Fibroblast of villous mesenchyme (primary cell): Measurements from ENCODE around the gene GPN1. TPM values are rescaled to one million over a fixed set of nuclear protein-coding genes. Genes with fewer than 3 reads are reported as not detected.
A peak's percentile ranks its signal among the peaks of the same experiment; 100 is the strongest.
"Not testable (repeated sequence)": the region's sequence is repeated elsewhere in the genome, so short reads cannot be mapped to it uniquely, and the experiment has no call there.

ENCODE experiments used
- DNase-seq: peaks from one replicate; pipeline ENCODE4 v3.0.0-alpha.2; 2010; ENCODE audit warnings: low read depth
- H3K4me3 ChIP-seq: 2 replicates; pipeline ENCODE4 v1.5.1; 2011; ENCODE audit warnings: low read depth, mild to moderate bottlenecking, low read length
- CTCF ChIP-seq: IDR thresholded peaks from 2 replicates; pipeline ENCODE4 v1.5.1; 2012; ENCODE audit warnings: low read depth, mild to moderate bottlenecking, low read length; ENCODE audit not compliant: insufficient read depth
- total RNA-seq: library from RNA; depleted of rRNA; stranded (reverse); fragments of >200 nt; gene quantifications from 2 replicates; pipeline ENCODE4 v1.2.3, GENCODE V29; 2012

Gene GPN1
- total RNA-seq, 1 donor, result 35.0 TPM

- TF ChIP-seq CTCF, result no peak
- DNase-seq, result no peak
- H3K4me3 ChIP-seq, result no peak overlapping the region
These were observed 14.9 kb upstream of the GPN1 start for GRCh38 chr2:27613985-27614384.

- TF ChIP-seq CTCF, result no peak
- H3K4me3 ChIP-seq, result no peak overlapping the region
- DNase-seq, result no peak
These were observed 13.5 kb upstream of the GPN1 start for GRCh38 chr2:27615316-27615715.

GRCh38 chr2:27621524-27621923 is 7.3 kb upstream of the GPN1 start:
- no peak for DNase-seq
- TF ChIP-seq CTCF, result no peak

GRCh38 chr2:27622921-27623384 is 5.9 kb upstream of the GPN1 start:
- no peak overlapping the region for H3K4me3 ChIP-seq
- TF ChIP-seq CTCF, result no peak
- peak; percentile 18 for DNase-seq

More at GRCh38 chr2:27621524-27621923, 7.3 kb upstream of the GPN1 start:
- H3K4me3 ChIP-seq, result no peak overlapping the region

GRCh38 chr2:27624943-27625342 is 3.9 kb upstream of the GPN1 start:
- H3K4me3 ChIP-seq, result no peak overlapping the region
- DNase-seq, result no peak
- no peak for TF ChIP-seq CTCF

GRCh38 chr2:27626323-27626722 is 2.5 kb upstream of the GPN1 start:
- DNase-seq, H3K4me3 ChIP-seq: not testable (repeated sequence)

- peak; percentile 75 for DNase-seq
- H3K4me3 ChIP-seq, result not testable (repeated sequence)
These were observed 1.9 kb upstream of the GPN1 start for GRCh38 chr2:27626921-27627320.

- peak overlapping the region; percentile 80 for H3K4me3 ChIP-seq
- DNase-seq, result peak; percentile 86
- no peak for TF ChIP-seq CTCF
These were observed 685 bp upstream of the GPN1 start for GRCh38 chr2:27627963-27628766.

GRCh38 chr2:27630257-27630656 is 1.4 kb downstream of the GPN1 start:
- not testable (repeated sequence) for DNase-seq, H3K4me3 ChIP-seq
